GM19025 (cell line): ENCODE measurements around the gene DEAF1.

ENCODE experiments used
- ATAC-seq: cut with Tn5 transposase; IDR thresholded peaks from one replicate; pipeline ENCODE4 v1.9.1; 2021; ENCODE audit warnings: mild to moderate bottlenecking, low read depth, moderate library complexity; ENCODE audit not compliant: unreplicated experiment

Gene DEAF1

GRCh38 chr11:614021-614622, 80.9 kb downstream of the DEAF1 start:
- ATAC-seq: no peak

DNA sequence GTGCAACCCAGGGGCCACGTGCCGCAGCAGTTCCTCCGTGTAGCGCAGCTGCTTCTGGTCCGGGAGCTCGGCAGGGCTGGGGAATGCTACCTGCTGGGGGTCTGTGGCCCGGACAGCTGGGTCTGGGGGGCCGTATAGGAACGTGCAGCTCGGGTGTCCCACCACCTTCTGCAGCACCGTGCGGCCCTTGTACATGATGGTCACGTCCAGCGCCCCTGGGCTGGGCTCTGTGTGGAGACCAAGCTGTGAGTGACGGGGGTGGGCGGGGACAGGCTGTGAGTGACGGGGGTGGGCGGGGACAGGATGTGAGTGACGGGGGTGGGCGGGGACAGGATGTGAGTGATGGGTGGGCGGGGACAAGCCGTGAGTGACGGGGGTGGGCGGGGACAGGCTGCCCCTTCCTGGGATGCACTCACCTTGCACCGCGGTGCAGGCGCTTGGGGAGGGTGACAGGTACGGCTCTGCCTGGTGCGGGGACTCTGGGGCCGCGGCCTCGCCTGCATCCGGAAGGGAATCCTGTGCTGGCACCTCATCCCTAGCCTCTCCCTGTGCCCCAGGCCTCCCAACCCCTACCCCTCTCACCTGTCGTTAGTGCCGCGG, 81.6 kb downstream of the DEAF1 start:
- ATAC-seq: no peak

DNA sequence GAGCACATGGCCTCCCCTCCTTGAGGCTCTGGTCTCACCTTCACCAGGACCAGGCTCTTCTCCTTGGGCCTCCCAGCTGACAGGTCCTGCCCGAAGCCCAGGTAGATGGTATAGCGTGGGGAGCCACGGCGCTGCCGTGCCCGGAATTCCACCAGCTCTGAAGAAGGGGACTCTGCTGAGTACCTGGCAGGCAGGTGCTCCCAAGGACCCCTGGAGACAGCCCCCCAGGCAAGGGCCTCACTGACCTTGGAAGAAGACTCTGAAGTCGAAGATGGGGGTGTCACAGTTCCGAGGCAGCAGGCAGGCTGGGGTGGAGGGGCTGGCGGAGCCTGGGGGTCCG, 82.1 kb downstream of the DEAF1 start:
- no peak for ATAC-seq

DNA sequence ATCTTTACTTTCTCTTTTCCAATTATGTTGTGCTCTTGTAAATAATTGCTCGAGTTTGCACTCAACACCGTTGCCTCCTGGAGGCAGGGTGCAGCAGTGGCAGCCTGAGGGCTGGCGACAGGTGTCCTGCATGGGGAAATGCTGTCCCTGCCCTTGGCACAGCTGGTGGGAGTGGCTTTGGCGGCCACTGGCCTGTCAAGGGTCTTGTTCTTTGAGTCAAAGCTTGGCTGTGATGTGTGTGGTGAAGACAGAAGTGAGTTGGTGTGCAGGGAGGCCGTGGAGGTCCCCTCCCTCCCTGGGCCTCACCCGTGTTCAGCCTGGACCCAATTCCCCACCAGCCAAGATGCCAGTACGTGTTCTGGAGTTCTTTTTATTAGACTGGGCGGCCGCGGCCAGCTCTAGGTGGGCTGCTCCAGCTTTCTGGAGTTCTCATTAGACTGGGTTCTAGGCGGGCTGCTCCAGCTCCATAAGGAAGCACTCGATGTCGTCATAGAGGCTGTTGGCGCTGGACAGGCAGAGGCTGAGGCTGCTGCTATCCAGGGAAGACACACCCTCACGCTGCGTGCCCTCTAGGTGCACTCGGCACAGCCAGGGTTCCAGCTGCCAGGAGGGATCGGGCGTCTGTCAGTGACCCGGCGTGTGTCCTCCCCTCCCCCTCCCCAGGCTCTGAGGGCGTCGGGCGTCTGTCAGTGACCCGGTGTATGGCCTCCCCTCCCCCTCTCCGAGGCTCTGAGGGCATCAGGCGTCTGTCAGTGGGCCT, 82.6 kb downstream of the DEAF1 start:
- no peak for ATAC-seq

DNA sequence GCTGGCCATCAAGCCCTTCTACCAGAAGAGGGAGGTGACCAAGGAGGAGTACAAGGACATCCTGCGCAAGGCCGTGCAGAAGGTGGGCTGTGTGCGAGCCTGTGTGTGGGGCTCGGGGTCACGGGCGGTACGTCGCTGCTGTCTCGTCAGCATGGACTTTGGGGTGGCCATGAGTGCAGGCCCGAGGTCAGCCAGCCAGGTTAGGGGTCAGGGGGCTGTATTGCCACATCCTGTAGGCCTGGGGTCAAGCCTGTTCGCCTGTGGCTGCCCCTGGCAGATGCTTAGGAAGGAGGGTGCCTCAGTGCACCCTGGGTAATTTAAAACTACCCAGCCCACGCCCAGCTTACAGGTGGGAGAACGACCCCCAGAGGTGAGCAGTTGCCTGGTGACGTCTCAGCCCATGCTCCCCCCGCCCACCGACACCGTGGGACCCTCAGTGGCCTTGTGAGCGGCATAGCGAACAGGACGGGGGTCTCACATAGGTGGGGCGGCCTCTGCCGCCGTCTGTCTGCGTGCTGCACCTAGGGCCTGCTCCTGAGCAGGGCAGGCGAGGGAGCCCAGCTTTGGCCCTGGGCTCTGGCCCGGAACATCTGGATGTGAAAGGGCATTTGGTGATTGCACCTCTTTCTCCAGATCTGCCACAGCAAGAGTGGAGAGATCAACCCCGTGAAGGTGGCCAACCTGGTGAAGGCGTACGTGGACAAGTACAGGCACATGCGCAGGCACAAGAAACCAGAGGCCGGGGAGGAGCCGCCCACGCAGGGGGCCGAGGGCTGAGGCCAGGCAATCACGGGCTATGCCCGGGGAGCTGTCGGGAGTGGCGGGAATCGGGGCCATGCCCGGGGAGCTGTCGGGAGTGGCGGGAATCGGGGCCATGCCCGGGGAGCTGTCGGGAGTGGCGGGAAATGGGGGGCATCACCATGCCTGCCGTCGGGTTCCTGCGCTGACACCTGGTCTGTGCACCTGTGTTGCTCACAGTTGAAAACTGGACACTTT, 83.7 kb downstream of the DEAF1 start:
- no peak for ATAC-seq

DNA sequence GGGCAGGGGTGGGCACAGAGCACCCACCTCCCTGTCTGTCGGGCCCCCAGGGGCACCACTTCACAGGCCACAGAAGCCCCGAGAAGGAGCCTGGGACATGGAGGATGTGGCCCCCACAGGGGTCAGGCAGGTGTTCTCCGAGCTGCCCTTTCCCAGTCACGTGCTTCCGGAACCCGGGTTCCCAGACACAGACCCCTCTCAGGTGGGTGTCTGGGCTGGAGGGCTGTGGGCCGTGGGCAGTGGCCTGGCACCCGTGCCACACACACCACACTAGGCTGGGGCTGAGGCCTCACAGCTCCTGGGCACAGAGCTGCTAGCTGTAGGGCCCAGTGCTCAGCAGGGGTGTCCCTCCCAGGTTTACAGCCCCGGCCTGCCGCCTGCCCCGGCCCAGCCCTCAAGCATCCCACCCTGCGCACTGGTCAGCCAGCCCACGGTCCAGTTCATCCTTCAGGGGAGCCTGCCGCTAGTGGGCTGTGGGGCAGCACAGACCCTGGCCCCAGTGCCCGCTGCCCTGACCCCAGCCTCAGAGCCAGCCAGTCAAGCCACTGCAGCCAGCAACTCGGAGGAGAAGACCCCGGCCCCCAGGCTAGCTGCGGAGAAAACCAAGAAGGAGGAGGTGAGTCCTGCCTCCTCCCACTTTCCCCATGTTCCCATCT, 84.7 kb downstream of the DEAF1 start:
- no peak for ATAC-seq

GRCh38 chr11:609341-609811, 85.6 kb downstream of the DEAF1 start:
- no peak for ATAC-seq

DNA sequence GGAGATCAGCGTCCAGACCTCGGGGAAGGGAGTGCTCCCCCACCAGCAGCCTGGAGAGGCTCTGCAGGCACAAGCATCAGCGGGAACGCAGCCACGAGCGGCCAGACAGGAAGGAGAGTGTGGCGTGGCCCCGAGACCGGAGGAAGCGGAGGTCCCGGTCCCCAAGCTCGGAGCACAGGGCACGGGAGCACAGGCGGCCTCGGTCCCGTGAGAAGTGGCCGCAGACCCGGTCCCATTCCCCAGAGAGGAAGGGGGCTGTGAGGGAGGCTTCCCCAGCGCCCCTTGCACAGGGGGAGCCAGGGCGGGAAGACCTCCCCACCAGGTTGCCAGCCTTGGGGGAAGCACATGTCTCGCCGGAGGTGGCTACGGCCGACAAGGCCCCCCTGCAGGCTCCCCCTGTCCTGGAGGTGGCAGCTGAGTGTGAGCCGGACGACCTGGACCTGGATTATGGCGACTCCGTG, 86.2 kb downstream of the DEAF1 start:
- ATAC-seq: no peak

DNA sequence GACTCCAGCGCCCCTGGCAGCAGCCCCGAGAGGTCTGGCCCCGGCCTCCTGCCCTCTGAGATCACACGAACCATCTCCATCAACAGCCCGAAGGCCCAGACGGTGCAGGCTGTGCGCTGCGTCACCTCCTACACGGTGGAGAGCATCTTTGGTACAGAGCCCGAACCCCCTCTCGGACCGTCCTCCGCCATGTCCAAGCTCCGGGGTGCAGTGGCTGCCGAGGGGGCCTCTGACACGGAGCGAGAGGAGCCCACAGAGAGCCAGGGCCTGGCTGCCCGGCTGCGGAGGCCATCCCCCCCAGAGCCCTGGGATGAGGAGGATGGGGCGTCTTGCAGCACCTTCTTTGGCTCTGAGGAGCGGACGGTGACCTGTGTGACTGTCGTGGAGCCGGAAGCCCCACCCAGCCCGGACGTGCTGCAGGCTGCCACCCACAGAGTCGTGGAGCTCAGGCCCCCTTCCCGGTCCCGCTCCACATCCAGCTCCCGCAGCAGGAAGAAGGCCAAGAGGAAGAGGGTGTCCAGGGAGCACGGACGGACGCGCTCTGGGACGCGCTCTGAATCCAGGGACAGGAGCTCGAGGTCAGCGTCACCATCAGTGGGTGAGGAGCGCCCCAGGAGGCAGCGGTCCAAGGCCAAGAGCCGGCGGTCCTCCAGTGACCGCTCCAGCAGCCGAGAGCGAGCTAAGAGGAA, 86.9 kb downstream of the DEAF1 start:
- ATAC-seq: no peak

- ATAC-seq: no peak
These were observed 87.8 kb downstream of the DEAF1 start for GRCh38 chr11:607020-607780.

GRCh38 chr11:606245-606644, 88.8 kb downstream of the DEAF1 start:
- ATAC-seq: no peak

- no peak for ATAC-seq
These were observed 89.5 kb downstream of the DEAF1 start for GRCh38 chr11:605286-606129.

- no peak for ATAC-seq
These were observed 91.9 kb downstream of the DEAF1 start for GRCh38 chr11:603154-603553.

GRCh38 chr11:601573-602245, 93.3 kb downstream of the DEAF1 start:
- ATAC-seq: no peak

DNA sequence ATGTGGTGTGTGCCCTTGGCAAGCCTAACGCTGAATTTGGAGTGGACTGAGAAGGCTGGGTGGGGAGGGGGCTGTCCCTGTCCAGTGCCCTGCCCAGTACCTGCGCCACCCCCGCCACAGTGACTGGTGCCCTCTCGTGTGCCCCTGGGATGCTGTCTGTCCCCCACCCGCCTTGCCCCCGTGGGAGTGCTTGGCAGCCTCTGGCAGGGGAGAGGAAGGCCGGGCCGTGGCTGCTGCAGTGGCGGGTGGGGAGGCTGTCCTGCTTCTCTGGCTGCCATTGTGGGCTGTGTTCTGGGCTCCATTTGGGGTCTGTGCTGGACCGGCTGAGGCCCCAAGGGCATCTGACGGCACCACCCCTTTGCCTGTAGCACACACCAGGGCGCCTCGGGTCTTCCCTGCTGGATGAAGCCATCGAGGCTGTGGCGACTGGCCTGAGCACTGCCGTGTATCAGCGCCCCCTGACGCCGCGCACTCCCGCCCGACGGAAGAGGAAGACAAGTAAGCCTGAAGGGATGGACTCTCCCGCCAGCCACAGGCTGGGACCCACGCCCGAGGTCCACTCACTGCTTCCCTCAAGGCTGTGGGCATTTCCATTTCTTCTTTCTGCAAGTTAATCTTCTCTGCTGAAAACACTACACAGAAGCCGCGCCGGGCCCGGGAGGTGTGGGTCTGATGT, 96.9 kb downstream of the DEAF1 start:
- no peak for ATAC-seq

DNA sequence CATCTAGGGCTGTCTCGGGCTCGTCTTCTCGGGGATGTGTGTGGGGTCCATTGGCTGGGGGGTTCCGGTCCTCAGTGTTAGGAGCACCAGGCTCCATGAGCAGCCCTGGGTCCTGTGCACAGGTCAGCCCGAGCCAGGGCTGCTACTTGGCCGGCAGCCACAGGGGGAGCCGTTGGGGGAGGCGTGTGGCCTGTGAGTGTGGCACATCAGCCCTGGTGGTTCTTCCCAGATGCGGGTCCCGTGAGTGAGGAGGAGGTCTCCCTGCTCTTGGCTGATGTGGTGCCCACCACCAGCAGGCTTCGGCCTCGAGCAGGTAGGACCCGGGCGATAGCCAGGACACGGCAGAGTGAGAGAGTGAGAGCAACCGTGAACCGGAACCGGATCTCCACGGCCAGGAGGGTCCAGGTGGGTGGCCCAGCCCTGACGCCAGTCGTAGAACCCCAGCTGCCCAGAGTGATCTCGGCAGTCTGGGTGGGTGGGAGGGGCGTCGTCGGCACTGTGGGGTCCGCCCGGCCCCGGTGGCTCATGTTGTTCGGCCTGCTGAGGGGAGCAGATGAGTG, 97.8 kb downstream of the DEAF1 start:
- no peak for ATAC-seq

- ATAC-seq: no peak
These were observed 98.6 kb downstream of the DEAF1 start for GRCh38 chr11:596374-596773.
